Mesodermal cell (in vitro differentiated cells): ENCODE measurements around the gene POU2F1.

Source experiments
- H3K27ac ChIP-seq: 2 replicates; pipeline ENCODE4 v1.7.0; 2013; ENCODE audit warnings: mild to moderate bottlenecking, low read depth, low read length, moderate library complexity; ENCODE audit not compliant: severe bottlenecking
- H3K36me3 ChIP-seq: 2 replicates; pipeline ENCODE4 v1.7.1; 2013; ENCODE audit warnings: mild to moderate bottlenecking, low read length, moderate library complexity; ENCODE audit not compliant: control insufficient read depth, insufficient read depth
- H3K4me1 ChIP-seq: one replicate; pipeline ENCODE4 v1.7.1; 2013; ENCODE audit warnings: mild to moderate bottlenecking, low read length; ENCODE audit not compliant: insufficient read depth, control insufficient read depth, poor library complexity, severe bottlenecking
- H3K4me3 ChIP-seq: 2 replicates; pipeline ENCODE4 v1.7.0; 2013; ENCODE audit warnings: low read length, control low read depth, mild to moderate bottlenecking; ENCODE audit not compliant: insufficient read depth, poor library complexity, severe bottlenecking; ENCODE audit errors: extremely low read depth
- H3K9me3 ChIP-seq: 2 replicates; pipeline ENCODE4 v1.7.1; 2013; ENCODE audit warnings: mild to moderate bottlenecking, low read length, moderate library complexity; ENCODE audit not compliant: control insufficient read depth
- WGBS, 2 experiments: methylation state at CpG; one replicate each; pipeline ENCODE4 v1.1.5; 2013; ENCODE audit warnings: missing lambda C conversion rate in 2 of 2; ENCODE audit not compliant: insufficient coverage in 2 of 2; 5-methylcytosine and 5-hydroxymethylcytosine counted together

Gene POU2F1

GRCh38 chr1:167401260-167401873 lies 180.7 kb downstream of the POU2F1 start:
- H3K36me3 ChIP-seq: peaks cover 42% of the 10 kb centered on the region

DNA sequence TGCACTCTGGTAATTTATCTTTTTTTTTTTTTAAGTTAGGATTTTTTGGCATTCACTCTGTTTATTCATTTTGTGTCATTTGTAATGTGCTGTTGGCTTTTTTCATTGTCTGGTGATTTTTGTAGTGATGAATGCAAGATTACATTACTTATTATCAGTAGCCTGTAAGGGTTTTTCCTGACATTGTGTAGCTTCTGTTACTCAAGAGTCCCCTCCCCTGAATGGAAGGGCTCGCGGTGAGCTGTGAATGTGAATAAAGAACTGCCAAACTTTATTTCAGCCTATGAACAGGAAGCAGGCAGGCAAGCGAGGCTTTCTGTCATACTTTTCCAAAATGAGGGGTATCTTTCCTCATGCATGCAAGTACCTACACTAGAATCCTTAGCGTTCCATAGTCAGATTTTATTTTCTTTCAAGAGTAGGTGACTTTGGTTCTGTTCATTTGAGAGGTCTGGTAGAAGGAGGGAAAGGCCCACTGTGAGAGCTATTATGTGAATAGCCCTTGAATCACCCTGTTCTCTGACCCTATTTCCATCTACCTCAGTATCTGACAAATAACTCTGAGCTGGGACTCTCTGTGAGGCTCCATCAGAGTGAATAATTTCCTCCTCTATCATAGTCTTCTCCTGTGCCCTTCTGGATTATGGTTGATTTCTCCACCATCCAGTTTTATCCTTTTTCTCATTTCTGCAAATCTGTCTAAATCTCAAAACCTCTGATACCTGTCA lies 183.6 kb downstream of the POU2F1 start:
- no peak overlapping the region for H3K27ac ChIP-seq
- H3K36me3 ChIP-seq: peaks cover 23% of the 10 kb centered on the region
- no CpG with 5 or more reads among the region's 4 CpGs for WGBS, 2 experiments

More at GRCh38 chr1:167401260-167401873, 180.7 kb downstream of the POU2F1 start:
- H3K9me3 ChIP-seq: no peaks in the 10 kb centered on the region
- H3K27ac ChIP-seq: no peak overlapping the region
- H3K4me3 ChIP-seq: no peak overlapping the region
- no peaks in the 10 kb centered on the region for H3K4me1 ChIP-seq
- 71 to 80% methylated on average over 6 of the region's 8 CpGs for WGBS, 2 experiments

GRCh38 chr1:167404908-167405307 lies 184.2 kb downstream of the POU2F1 start:
- Histone ChIP-seq H3K4me3 (no peak overlapping the region), H3K27ac (no peak overlapping the region), H3K36me3 (peaks cover 23% of the 10 kb centered on the region), H3K4me1 (no peaks in the 10 kb centered on the region), H3K9me3 (no peaks in the 10 kb centered on the region)
- no CpG with 5 or more reads among the region's 3 CpGs for WGBS, 2 experiments

More for the DNA sequence above, 183.6 kb downstream of the POU2F1 start:
- H3K4me3 ChIP-seq: no peak overlapping the region
- no peaks in the 10 kb centered on the region for H3K9me3 ChIP-seq
- H3K4me1 ChIP-seq: no peaks in the 10 kb centered on the region

GRCh38 chr1:167408355-167408754 lies 187.7 kb downstream of the POU2F1 start:
- peaks cover 30% of the 10 kb centered on the region for H3K36me3 ChIP-seq
- H3K9me3 ChIP-seq: no peaks in the 10 kb centered on the region
- H3K4me3 ChIP-seq: no peak overlapping the region
- H3K27ac ChIP-seq: no peak overlapping the region
- WGBS, 2 experiments: no CpG with 5 or more reads among the region's 1 CpG
- no peaks in the 10 kb centered on the region for H3K4me1 ChIP-seq

GRCh38 chr1:167409183-167409582 lies 188.5 kb downstream of the POU2F1 start:
- no peak overlapping the region for H3K4me3 ChIP-seq
- no peaks in the 10 kb centered on the region for H3K9me3 ChIP-seq
- H3K36me3 ChIP-seq: peaks cover 35% of the 10 kb centered on the region
- no CpG with 5 or more reads among the region's 1 CpG for WGBS, 2 experiments
- no peaks in the 10 kb centered on the region for H3K4me1 ChIP-seq
- no peak overlapping the region for H3K27ac ChIP-seq

- 93 to 100% methylated on average over 2 to 4 of the region's 4 CpGs for WGBS, 2 experiments
- no peaks in the 10 kb centered on the region for H3K4me1 ChIP-seq
- H3K27ac ChIP-seq: no peak overlapping the region
- peaks cover 33% of the 10 kb centered on the region for H3K36me3 ChIP-seq
- H3K9me3 ChIP-seq: no peaks in the 10 kb centered on the region
- no peak overlapping the region for H3K4me3 ChIP-seq
Measured at GRCh38 chr1:167412072-167412471, 191.4 kb downstream of the POU2F1 start.

DNA sequence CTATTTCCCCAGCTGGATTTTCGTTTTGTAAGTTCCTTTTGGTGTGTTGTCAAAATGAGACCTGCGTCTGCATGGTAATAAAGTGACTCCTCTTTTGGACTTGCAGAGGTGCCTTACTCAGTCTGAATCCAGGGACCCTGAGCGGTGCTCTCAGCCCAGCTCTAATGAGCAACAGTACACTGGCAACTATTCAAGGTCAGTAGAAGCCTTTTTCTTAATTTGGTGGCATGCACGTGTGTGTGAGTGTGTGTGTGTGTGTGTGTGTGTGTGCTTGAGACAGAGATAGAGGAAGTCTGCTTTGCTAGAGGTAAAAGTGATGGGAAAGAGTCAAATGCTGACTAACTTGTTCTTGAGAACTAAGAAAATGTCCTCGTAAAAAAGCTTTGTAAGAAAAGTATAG lies 192.2 kb downstream of the POU2F1 start:
- no peak overlapping the region for H3K4me3 ChIP-seq
- peaks cover 33% of the 10 kb centered on the region for H3K36me3 ChIP-seq
- no peaks in the 10 kb centered on the region for H3K4me1 ChIP-seq
- H3K9me3 ChIP-seq: no peaks in the 10 kb centered on the region
- no peak overlapping the region for H3K27ac ChIP-seq
- 98 to 100% methylated on average over 2 to 4 of the region's 5 CpGs for WGBS, 2 experiments

- Histone ChIP-seq H3K4me1 (no peaks in the 10 kb centered on the region), H3K4me3 (no peak overlapping the region), H3K36me3 (peaks cover 31% of the 10 kb centered on the region), H3K9me3 (no peaks in the 10 kb centered on the region), H3K27ac (no peak overlapping the region)
- WGBS, 2 experiments: 100% methylated on average over 1 of the region's 3 CpGs; no CpG with 5 or more reads in 1 of the 2 experiments
Measured at GRCh38 chr1:167413328-167413727, 192.6 kb downstream of the POU2F1 start.

GRCh38 chr1:167416506-167416905 lies 195.8 kb downstream of the POU2F1 start:
- peaks cover 25% of the 10 kb centered on the region for H3K36me3 ChIP-seq
- no peak overlapping the region for H3K4me3 ChIP-seq
- peaks cover 6% of the 10 kb centered on the region for H3K4me1 ChIP-seq
- H3K9me3 ChIP-seq: no peaks in the 10 kb centered on the region
- no CpG with 5 or more reads among the region's 1 CpG for WGBS, 2 experiments
- no peak overlapping the region for H3K27ac ChIP-seq

DNA sequence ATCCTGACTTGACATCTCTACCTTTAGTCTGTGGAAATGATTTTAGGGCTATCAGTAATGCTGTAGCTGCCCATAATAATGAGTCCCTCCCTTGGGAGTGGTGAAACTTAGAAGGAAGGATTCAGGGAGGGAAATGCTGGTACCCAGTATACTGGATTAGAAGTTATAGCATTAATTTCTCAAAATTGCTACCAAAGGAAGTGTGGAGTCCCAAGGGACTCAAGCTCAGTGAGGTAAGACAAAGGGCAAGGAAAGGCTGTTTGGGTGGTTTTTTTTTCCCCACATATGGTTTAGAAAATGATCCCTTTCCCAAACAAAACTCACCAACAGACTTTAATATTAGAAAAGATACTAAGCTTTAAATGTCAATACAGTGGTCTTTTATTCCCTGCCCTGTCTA lies 197.7 kb downstream of the POU2F1 start:
- Histone ChIP-seq H3K36me3 (peaks cover 14% of the 10 kb centered on the region), H3K4me1 (peaks cover 6% of the 10 kb centered on the region), H3K4me3 (no peak overlapping the region), H3K27ac (no peak overlapping the region), H3K9me3 (no peaks in the 10 kb centered on the region)

DNA sequence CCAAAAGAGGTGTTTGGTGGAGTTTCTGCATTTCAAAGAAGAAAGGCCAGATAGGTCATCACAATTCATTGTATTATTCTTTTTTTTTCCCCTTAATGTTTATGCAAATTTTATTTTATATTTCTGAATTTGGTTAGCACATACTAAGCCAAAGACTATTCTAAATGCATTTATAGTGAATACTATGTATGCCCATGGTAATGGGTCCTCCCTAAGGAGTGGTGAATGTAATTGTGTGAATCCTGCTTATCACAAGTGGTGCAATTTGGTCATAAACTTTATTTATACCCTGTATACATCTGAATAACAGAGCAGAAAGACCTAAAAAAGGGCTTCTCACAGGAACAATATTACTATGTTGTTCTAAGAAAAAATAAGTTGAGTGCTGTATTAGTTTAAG lies 198.6 kb downstream of the POU2F1 start:
- Histone ChIP-seq H3K27ac (no peak overlapping the region), H3K4me1 (peaks cover 6% of the 10 kb centered on the region)

More for the DNA sequence above, 198.6 kb downstream of the POU2F1 start:
- Histone ChIP-seq H3K36me3 (peaks cover 12% of the 10 kb centered on the region), H3K4me3 (no peak overlapping the region), H3K9me3 (no peaks in the 10 kb centered on the region)
